ENCODE data around the gene AMOTL1. TPM values are rescaled to one million over a fixed set of nuclear protein-coding genes. Genes with fewer than 3 reads are reported as not detected.
"Not testable (repeated sequence)": the region's sequence is repeated elsewhere in the genome, so short reads cannot be mapped to it uniquely, and the experiment has no call there.

AMOTL1 gene
- polyA plus RNA-seq, 1 experiment, result 43.7 TPM

GRCh38 chr11:94845622-94846021 lies 77.5 kb downstream of the AMOTL1 start:
- no peak for TF ChIP-seq CTCF (IDR thresholded peaks at IDR 0.05; ENCODE audit: low read depth, low read length)
- no peaks in the 10 kb centered on the region for H3K27me3 ChIP-seq (ENCODE audit: control insufficient read depth, insufficient read depth, low read length)
- no peaks in the 10 kb centered on the region for H3K9me3 ChIP-seq (ENCODE audit: control insufficient read depth, insufficient read depth, low read length)
- CTCF ChIA-PET, result interaction anchor here (0.5 to 2.5 kb wide), 4 partner anchors 17 to 298 kb away, joined by 3 to 11 read pairs (median 3); no protein-coding TSS in a partner anchor
- POLR2A ChIA-PET, result interaction anchor here (0.8 to 1.5 kb wide), 5 partner anchors 11 to 77 kb away, joined by 3 to 8 read pairs (median 4); partner anchors contain the start of gene AMOTL1
- peak overlapping the region; percentile 74 for H3K27ac ChIP-seq (ENCODE audit: low read depth, low read length)
- peak; percentile 66 for DNase-seq (ENCODE audit: low read depth, low spot score)
- H3K4me3 ChIP-seq (ENCODE audit: low read depth, low read length), result no peak overlapping the region

GRCh38 chr11:94849839-94850238 lies 81.7 kb downstream of the AMOTL1 start:
- no peak for DNase-seq (ENCODE audit: low read depth, low spot score)
- CTCF ChIA-PET, result no interaction called here
- H3K9me3 ChIP-seq (ENCODE audit: control insufficient read depth, insufficient read depth, low read length), result no peaks in the 10 kb centered on the region
- POLR2A ChIA-PET, result no interaction called here
- no peak overlapping the region for H3K4me3 ChIP-seq (ENCODE audit: low read depth, low read length)
- TF ChIP-seq CTCF (IDR thresholded peaks at IDR 0.05; ENCODE audit: low read depth, low read length), result no peak
- no peak overlapping the region for H3K27ac ChIP-seq (ENCODE audit: low read depth, low read length)
- no peaks in the 10 kb centered on the region for H3K27me3 ChIP-seq (ENCODE audit: control insufficient read depth, insufficient read depth, low read length)

GRCh38 chr11:94851864-94852636 lies 83.9 kb downstream of the AMOTL1 start:
- Histone ChIP-seq H3K27me3 (ENCODE audit: control insufficient read depth, insufficient read depth, low read length) (no peaks in the 10 kb centered on the region), H3K9me3 (ENCODE audit: control insufficient read depth, insufficient read depth, low read length) (no peaks in the 10 kb centered on the region), H3K27ac (ENCODE audit: low read depth, low read length) (no peak overlapping the region), H3K4me3 (ENCODE audit: low read depth, low read length) (no peak overlapping the region)
- no peak for TF ChIP-seq CTCF (IDR thresholded peaks at IDR 0.05; ENCODE audit: low read depth, low read length)
- DNase-seq (ENCODE audit: low read depth, low spot score), result no peak
- ChIA-PET POLR2A (no interaction called here), CTCF (interaction anchor here (0.9 to 1.2 kb wide), 3 partner anchors 12 to 229 kb away, joined by 3 to 4 read pairs (median 3); no protein-coding TSS in a partner anchor)

DNA sequence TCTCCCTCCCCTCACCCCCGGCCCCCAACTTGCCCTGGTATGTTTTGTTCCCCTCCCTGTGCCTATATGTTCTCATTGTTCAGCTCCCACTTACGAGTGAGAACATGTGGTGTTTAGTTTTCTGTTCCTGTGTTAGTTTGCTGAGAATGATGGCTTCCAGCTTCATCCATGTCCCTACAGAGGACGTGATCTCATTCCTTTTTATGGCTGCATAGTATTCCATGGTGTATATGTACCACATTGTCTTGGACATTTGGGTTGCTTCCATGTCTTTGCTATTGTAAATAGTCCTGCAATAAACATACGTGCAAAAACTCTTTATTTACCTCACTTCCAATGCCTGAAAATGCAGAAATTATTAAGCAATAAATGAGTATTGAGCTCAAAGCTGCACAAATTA lies 85.1 kb downstream of the AMOTL1 start:
- H3K27ac ChIP-seq (ENCODE audit: low read depth, low read length); H3K9me3 ChIP-seq (ENCODE audit: control insufficient read depth, insufficient read depth, low read length); DNase-seq (ENCODE audit: low read depth, low spot score); H3K4me3 ChIP-seq (ENCODE audit: low read depth, low read length); H3K27me3 ChIP-seq (ENCODE audit: control insufficient read depth, insufficient read depth, low read length); POLR2A ChIA-PET: not testable (repeated sequence)
- CTCF ChIA-PET, result interaction anchor here (1.1 to 1.4 kb wide), 2 partner anchors 67 to 231 kb away, joined by 3 to 5 read pairs; no protein-coding TSS in a partner anchor

DNA sequence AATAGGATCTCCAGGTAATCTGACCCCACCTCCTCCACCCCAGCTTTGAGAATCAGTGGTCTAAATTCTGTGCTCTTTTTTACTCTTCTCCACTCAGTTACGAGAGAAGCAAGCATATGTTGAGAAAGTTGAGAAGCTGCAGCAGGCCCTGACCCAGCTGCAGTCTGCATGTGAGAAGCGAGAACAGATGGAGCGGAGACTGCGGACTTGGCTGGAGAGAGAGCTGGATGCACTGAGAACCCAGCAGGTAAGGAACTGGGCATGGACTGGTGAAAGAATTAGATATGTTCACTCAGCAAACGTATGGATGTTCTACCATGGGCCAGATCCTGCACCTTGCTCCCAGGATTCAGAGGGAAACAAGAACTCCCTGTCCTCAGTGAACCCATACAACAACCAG lies 85.7 kb downstream of the AMOTL1 start:
- CTCF ChIA-PET, result interaction anchor here (1.4 kb wide), 1 partner anchor 67 kb away, joined by 5 read pairs; no protein-coding TSS in a partner anchor
- no peak for DNase-seq (ENCODE audit: low read depth, low spot score)
- no peak for TF ChIP-seq CTCF (IDR thresholded peaks at IDR 0.05; ENCODE audit: low read depth, low read length)
- Histone ChIP-seq H3K27me3 (ENCODE audit: control insufficient read depth, insufficient read depth, low read length) (no peaks in the 10 kb centered on the region), H3K27ac (ENCODE audit: low read depth, low read length) (no peak overlapping the region), H3K9me3 (ENCODE audit: control insufficient read depth, insufficient read depth, low read length) (no peaks in the 10 kb centered on the region), H3K4me3 (ENCODE audit: low read depth, low read length) (no peak overlapping the region)
- POLR2A ChIA-PET, result no interaction called here

Data from AG04450 (cell line).